Measurements from ENCODE around the gene BOC.

BOC gene

GRCh38 chr3:113265231-113265630, 53.9 kb downstream of the BOC start:
- TF ChIP-seq POLR2AphosphoS5 (IDR thresholded peaks at IDR 0.05; ENCODE audit: low read depth, low read length) (no peak), TAF1 (IDR thresholded peaks at IDR 0.05; ENCODE audit: borderline replicate concordance, low read depth, low read length) (no peak), POLR2A (IDR thresholded peaks at IDR 0.05; ENCODE audit: low read depth, low read length) (no peak)
- FAIRE-seq (no peak), DNase-seq (ENCODE audit: insufficient read length) (no peak)

GRCh38 chr3:113266738-113267137, 55.4 kb downstream of the BOC start:
- FAIRE-seq (no peak), DNase-seq (ENCODE audit: insufficient read length) (no peak)
- TF ChIP-seq POLR2A (IDR thresholded peaks at IDR 0.05; ENCODE audit: low read depth, low read length) (no peak), TAF1 (IDR thresholded peaks at IDR 0.05; ENCODE audit: borderline replicate concordance, low read depth, low read length) (no peak), POLR2AphosphoS5 (IDR thresholded peaks at IDR 0.05; ENCODE audit: low read depth, low read length) (no peak)

- DNase-seq (ENCODE audit: insufficient read length) (no peak), FAIRE-seq (no peak)
- TF ChIP-seq POLR2A (IDR thresholded peaks at IDR 0.05; ENCODE audit: low read depth, low read length) = no peak
- TF ChIP-seq POLR2AphosphoS5 (IDR thresholded peaks at IDR 0.05; ENCODE audit: low read depth, low read length) = no peak
- TF ChIP-seq TAF1 (IDR thresholded peaks at IDR 0.05; ENCODE audit: borderline replicate concordance, low read depth, low read length) = no peak
These were observed 57.0 kb downstream of the BOC start for GRCh38 chr3:113268311-113268710.

- DNase-seq (ENCODE audit: insufficient read length) (no peak), FAIRE-seq (no peak)
- no peak for TF ChIP-seq TAF1 (IDR thresholded peaks at IDR 0.05; ENCODE audit: borderline replicate concordance, low read depth, low read length)
- no peak for TF ChIP-seq POLR2AphosphoS5 (IDR thresholded peaks at IDR 0.05; ENCODE audit: low read depth, low read length)
- no peak for TF ChIP-seq POLR2A (IDR thresholded peaks at IDR 0.05; ENCODE audit: low read depth, low read length)
These were observed 57.6 kb downstream of the BOC start for GRCh38 chr3:113268942-113269341.

- no peak for TF ChIP-seq POLR2AphosphoS5 (IDR thresholded peaks at IDR 0.05; ENCODE audit: low read depth, low read length)
- no peak for TF ChIP-seq TAF1 (IDR thresholded peaks at IDR 0.05; ENCODE audit: borderline replicate concordance, low read depth, low read length)
- no peak for TF ChIP-seq POLR2A (IDR thresholded peaks at IDR 0.05; ENCODE audit: low read depth, low read length)
- FAIRE-seq (no peak), DNase-seq (ENCODE audit: insufficient read length) (no peak)
These were observed 58.3 kb downstream of the BOC start for GRCh38 chr3:113269661-113270060.

- no peak for TF ChIP-seq POLR2AphosphoS5 (IDR thresholded peaks at IDR 0.05; ENCODE audit: low read depth, low read length)
- TF ChIP-seq POLR2A (IDR thresholded peaks at IDR 0.05; ENCODE audit: low read depth, low read length) = no peak
- FAIRE-seq = no peak
- DNase-seq (ENCODE audit: insufficient read length) = no peak
These were observed 58.7 kb downstream of the BOC start for GRCh38 chr3:113270068-113270467.

GRCh38 chr3:113270786-113271185, 59.4 kb downstream of the BOC start:
- TF ChIP-seq POLR2AphosphoS5 (IDR thresholded peaks at IDR 0.05; ENCODE audit: low read depth, low read length) (no peak), TAF1 (IDR thresholded peaks at IDR 0.05; ENCODE audit: borderline replicate concordance, low read depth, low read length) (no peak), POLR2A (IDR thresholded peaks at IDR 0.05; ENCODE audit: low read depth, low read length) (no peak)
- no peak for DNase-seq (ENCODE audit: insufficient read length)
- FAIRE-seq = no peak

GRCh38 chr3:113271189-113271588, 59.8 kb downstream of the BOC start:
- no peak for TF ChIP-seq POLR2A (IDR thresholded peaks at IDR 0.05; ENCODE audit: low read depth, low read length)
- TF ChIP-seq POLR2AphosphoS5 (IDR thresholded peaks at IDR 0.05; ENCODE audit: low read depth, low read length) = no peak
- TF ChIP-seq TAF1 (IDR thresholded peaks at IDR 0.05; ENCODE audit: borderline replicate concordance, low read depth, low read length) = no peak
- DNase-seq (ENCODE audit: insufficient read length) (no peak), FAIRE-seq (no peak)

- DNase-seq (ENCODE audit: insufficient read length) (no peak), FAIRE-seq (no peak)
- TF ChIP-seq POLR2AphosphoS5 (IDR thresholded peaks at IDR 0.05; ENCODE audit: low read depth, low read length) = no peak
- no peak for TF ChIP-seq TAF1 (IDR thresholded peaks at IDR 0.05; ENCODE audit: borderline replicate concordance, low read depth, low read length)
- no peak for TF ChIP-seq POLR2A (IDR thresholded peaks at IDR 0.05; ENCODE audit: low read depth, low read length)
These were observed 60.4 kb downstream of the BOC start for GRCh38 chr3:113271594-113272384.

- FAIRE-seq (no peak), DNase-seq (ENCODE audit: insufficient read length) (no peak)
- TF ChIP-seq TAF1 (IDR thresholded peaks at IDR 0.05; ENCODE audit: borderline replicate concordance, low read depth, low read length) (no peak), POLR2A (IDR thresholded peaks at IDR 0.05; ENCODE audit: low read depth, low read length) (no peak), POLR2AphosphoS5 (IDR thresholded peaks at IDR 0.05; ENCODE audit: low read depth, low read length) (no peak)
These were observed 61.0 kb downstream of the BOC start for GRCh38 chr3:113272385-113272779.

GRCh38 chr3:113273011-113273410, 61.7 kb downstream of the BOC start:
- no peak for FAIRE-seq
- TF ChIP-seq POLR2AphosphoS5 (IDR thresholded peaks at IDR 0.05; ENCODE audit: low read depth, low read length) (no peak), TAF1 (IDR thresholded peaks at IDR 0.05; ENCODE audit: borderline replicate concordance, low read depth, low read length) (no peak), POLR2A (IDR thresholded peaks at IDR 0.05; ENCODE audit: low read depth, low read length) (no peak)
- DNase-seq (ENCODE audit: insufficient read length) = no peak

- TF ChIP-seq POLR2AphosphoS5 (IDR thresholded peaks at IDR 0.05; ENCODE audit: low read depth, low read length) = no peak
- TF ChIP-seq TAF1 (IDR thresholded peaks at IDR 0.05; ENCODE audit: borderline replicate concordance, low read depth, low read length) = no peak
- no peak for TF ChIP-seq POLR2A (IDR thresholded peaks at IDR 0.05; ENCODE audit: low read depth, low read length)
- no peak for FAIRE-seq
- no peak for DNase-seq (ENCODE audit: insufficient read length)
These were observed 62.4 kb downstream of the BOC start for GRCh38 chr3:113273604-113274378.
